ENCODE data around the gene MRFAP1.

MRFAP1 gene

GRCh38 chr4:6688879-6689505 lies 48.5 kb downstream of the MRFAP1 start:
- peak; percentile 94 for DNase-seq (ENCODE audit: low read depth)
- H3K4me3 ChIP-seq (ENCODE audit: low read length), result no peak overlapping the region
- TF ChIP-seq CTCF (IDR thresholded peaks at IDR 0.05; ENCODE audit: insufficient read depth, low read depth, low read length, missing control alignments), result peak; percentile 23

- no peak for TF ChIP-seq CTCF (IDR thresholded peaks at IDR 0.05; ENCODE audit: insufficient read depth, low read depth, low read length, missing control alignments)
- H3K4me3 ChIP-seq (ENCODE audit: low read length), result no peak overlapping the region
- no peak for DNase-seq (ENCODE audit: low read depth)
Measured at GRCh38 chr4:6689506-6689960, 49.0 kb downstream of the MRFAP1 start.
